Nephron (organoid): ENCODE measurements around the gene ZNF343.
"Not testable (repeated sequence)": the region's sequence is repeated elsewhere in the genome, so short reads cannot be mapped to it uniquely, and the experiment has no call there.

Experiments used
- H3K27ac Mint-ChIP-seq, 3 experiments: 2 replicates each; pipeline ENCODE4 v1.8.0; 2020; ENCODE audit warnings: mixed read lengths in 3 of 3, mild to moderate bottlenecking in 2 of 3, moderate library complexity in 1 of 3
- H3K27me3 Mint-ChIP-seq: 2 replicates; pipeline ENCODE4 v1.8.0; 2021; ENCODE audit warnings: low read depth, mild to moderate bottlenecking, moderate library complexity, mixed read lengths
- H3K36me3 Mint-ChIP-seq: 2 replicates; pipeline ENCODE4 v1.8.0; 2020; ENCODE audit warnings: low read depth, mixed read lengths
- H3K4me1 Mint-ChIP-seq: 2 replicates; pipeline ENCODE4 v1.8.0; 2020; ENCODE audit warnings: mixed read lengths
- H3K4me3 Mint-ChIP-seq, 3 experiments: 2 replicates each; pipeline ENCODE4 v1.8.0; 2020; ENCODE audit warnings: mild to moderate bottlenecking in 3 of 3, mixed read lengths in 3 of 3, moderate library complexity in 2 of 3
- H3K9me3 Mint-ChIP-seq: 2 replicates; pipeline ENCODE4 v1.8.0; 2020; ENCODE audit warnings: mixed read lengths
- TF ChIP-seq, protein P1 (sequence below), 3 experiments: fragments of 200-600 bp; sonication (generic); IDR thresholded peaks; one replicate each; pipeline ENCODE4 v1.5.0; 2021; ENCODE audit warnings: antibody characterized with exemption in 3 of 3; ENCODE audit not compliant: unreplicated experiment in 3 of 3

Gene ZNF343

DNA sequence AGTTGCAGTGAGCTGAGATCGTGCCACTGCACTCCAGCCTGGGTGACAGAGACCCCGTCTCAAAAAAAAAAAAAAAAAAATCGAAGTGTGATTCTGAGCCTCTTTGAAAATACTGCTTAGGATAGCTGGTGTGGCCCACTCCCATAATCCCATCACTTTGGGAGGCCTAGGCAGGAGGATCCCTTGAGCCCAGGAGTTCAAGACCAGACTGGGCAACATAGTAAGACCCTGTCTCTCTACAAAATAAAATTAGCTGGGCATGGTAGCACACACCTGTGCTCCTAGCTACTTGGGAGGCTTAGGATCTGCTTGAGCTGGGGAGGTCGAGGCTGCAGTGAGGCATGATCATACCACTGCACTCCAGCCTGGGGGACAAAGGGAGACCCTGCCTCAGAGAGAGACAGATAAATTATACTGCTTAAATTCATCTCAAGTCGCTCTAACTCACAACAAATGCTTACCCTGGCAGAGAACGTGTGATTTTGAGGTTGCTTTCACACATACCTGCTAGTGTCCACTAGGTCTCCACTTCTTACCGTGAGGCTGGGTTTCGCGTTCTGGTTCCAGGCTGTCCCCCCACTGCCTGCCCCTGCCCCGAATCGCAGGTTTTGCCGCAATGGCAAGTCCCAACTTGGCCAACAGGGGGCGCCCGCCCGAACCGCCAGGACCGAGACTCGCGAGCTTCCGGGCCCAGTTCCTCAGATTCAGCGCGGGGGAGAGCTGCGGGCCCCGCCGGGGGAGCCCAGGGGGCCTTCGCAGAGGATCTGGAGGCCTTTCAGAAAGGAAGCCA, 15.4 kb upstream of the ZNF343 start:
- peak overlapping the region; percentile 83 to 99 (median 95) for H3K27ac Mint-ChIP-seq
- H3K27me3 Mint-ChIP-seq: peaks cover 18% of the 10 kb centered on the region
- no peaks in the 10 kb centered on the region for H3K36me3 Mint-ChIP-seq
- TF ChIP-seq, protein P1, sequence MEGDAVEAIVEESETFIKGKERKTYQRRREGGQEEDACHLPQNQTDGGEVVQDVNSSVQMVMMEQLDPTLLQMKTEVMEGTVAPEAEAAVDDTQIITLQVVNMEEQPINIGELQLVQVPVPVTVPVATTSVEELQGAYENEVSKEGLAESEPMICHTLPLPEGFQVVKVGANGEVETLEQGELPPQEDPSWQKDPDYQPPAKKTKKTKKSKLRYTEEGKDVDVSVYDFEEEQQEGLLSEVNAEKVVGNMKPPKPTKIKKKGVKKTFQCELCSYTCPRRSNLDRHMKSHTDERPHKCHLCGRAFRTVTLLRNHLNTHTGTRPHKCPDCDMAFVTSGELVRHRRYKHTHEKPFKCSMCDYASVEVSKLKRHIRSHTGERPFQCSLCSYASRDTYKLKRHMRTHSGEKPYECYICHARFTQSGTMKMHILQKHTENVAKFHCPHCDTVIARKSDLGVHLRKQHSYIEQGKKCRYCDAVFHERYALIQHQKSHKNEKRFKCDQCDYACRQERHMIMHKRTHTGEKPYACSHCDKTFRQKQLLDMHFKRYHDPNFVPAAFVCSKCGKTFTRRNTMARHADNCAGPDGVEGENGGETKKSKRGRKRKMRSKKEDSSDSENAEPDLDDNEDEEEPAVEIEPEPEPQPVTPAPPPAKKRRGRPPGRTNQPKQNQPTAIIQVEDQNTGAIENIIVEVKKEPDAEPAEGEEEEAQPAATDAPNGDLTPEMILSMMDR (IDR thresholded peaks at IDR 0.05; ENCODE audit: unreplicated experiment in 3 of 3): peak; percentile 94 to 98 (median 96)
- H3K4me1 Mint-ChIP-seq: peaks cover 9% of the 10 kb centered on the region
- no peaks in the 10 kb centered on the region for H3K9me3 Mint-ChIP-seq
- peak overlapping the region; percentile 96 to 97 (median 96) for H3K4me3 Mint-ChIP-seq

DNA sequence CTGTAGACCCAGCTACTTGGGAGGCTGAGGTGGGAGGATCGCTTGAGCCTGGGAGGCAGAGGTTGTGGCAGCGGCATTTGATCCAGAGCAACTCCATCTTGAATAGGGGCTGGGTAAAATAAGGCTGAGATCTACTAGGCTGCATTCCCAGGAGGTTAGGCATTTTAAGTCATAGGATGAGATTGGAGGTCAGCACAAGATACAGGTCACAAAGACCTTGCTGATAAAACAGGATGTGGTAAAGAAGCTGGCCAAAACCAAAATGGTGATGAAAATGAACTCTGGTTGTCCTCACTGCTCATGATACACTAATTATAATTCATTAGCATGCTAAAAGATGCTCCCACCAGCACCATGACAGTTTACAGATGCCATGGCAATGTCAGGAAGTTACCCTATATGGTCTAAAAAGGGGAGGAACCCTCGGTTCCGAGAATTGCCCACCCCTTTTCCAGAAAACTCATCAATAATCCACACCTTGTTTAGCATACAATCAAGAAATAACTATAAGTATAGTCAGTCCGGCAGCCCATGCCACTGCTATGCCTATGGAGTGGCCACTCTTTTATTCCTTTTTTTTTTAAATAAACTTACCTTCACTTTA, 14.2 kb upstream of the ZNF343 start:
- H3K27ac Mint-ChIP-seq, H3K4me1 Mint-ChIP-seq, H3K9me3 Mint-ChIP-seq, H3K36me3 Mint-ChIP-seq: not testable (repeated sequence)
- H3K4me3 Mint-ChIP-seq: peak overlapping the region; percentile 31 to 62 (median 45)
- H3K27me3 Mint-ChIP-seq: peaks cover 21% of the 10 kb centered on the region

DNA sequence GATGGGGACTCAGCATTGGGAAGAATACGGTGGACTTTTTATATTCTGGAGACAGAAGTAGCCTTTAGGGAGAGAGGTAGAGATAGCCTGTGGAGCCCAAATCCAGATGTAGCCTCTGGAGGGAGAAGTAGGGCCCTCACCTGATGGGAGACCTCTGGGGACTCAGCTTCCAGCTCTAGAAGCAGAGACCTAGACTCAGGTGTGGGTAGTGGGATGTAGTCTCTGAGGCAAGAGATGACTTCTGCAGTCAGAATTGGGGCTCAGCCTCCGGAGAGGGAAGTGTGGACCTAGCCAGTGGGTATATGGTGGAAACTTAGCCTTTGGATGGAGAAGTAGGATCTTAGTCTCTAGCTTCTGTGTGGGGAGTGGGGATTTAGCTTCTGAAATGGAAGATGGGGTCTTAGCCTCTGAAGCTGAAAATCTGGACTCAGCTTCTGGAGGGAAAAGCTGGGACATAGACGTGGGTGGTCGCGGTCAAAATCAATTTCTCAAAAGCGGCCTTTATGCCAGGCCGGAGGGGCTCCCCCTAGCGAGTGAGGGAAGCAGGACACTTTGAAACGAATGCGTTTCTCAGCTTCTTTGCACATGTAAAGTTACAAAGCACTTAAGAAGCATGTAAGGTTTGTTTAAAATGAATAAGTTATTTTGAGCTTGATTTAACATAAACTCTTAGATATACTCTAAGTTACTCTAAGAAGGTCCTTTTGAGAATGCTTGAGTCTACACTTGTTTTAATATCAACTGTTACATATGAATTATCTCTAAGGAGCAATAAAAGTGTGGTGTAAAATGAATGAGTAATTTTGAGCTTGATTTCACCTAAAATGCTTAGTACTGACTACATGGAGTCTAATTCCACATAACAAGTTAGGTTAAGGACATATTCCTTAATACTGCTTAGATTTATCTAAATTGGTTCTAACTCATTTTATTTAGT, 12.9 kb upstream of the ZNF343 start:
- Mint-ChIP-seq H3K27ac (peak overlapping the region in 1 of 3 experiments; percentile 56), H3K9me3 (no peaks in the 10 kb centered on the region), H3K4me1 (peaks cover 9% of the 10 kb centered on the region), H3K36me3 (no peaks in the 10 kb centered on the region), H3K27me3 (peaks cover 18% of the 10 kb centered on the region), H3K4me3 (peak overlapping the region in 2 of 3 experiments; percentile 2 to 45)
- TF ChIP-seq, protein P1 (IDR thresholded peaks at IDR 0.05; ENCODE audit: unreplicated experiment in 3 of 3): peak; percentile 72 to 85 (median 76)

DNA sequence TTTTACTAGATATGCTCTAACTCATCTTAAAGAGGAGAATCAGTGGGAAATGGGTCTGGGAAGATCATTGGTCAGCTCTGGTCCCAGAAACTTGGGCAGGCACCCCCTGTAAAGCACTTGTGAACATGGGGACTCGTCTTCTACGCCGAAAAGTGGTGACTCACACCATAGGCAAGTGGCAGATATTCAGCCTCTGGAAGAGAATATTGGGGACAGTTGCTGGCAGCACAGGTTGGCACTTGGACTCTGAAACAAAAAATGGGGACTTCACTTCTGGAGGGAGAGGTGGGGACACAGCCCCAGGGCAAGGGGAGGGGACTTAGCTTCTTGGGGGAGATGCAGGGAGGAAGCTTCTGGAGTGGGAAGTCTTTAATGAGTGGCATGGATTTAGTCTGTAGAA, 11.9 kb upstream of the ZNF343 start:
- no peaks in the 10 kb centered on the region for H3K36me3 Mint-ChIP-seq
- H3K27ac Mint-ChIP-seq: no peak overlapping the region
- H3K4me3 Mint-ChIP-seq: peak overlapping the region in 1 of 3 experiments; percentile 45
- peaks cover 8% of the 10 kb centered on the region for H3K4me1 Mint-ChIP-seq
- peaks cover 14% of the 10 kb centered on the region for H3K27me3 Mint-ChIP-seq
- H3K9me3 Mint-ChIP-seq: no peaks in the 10 kb centered on the region
- TF ChIP-seq, protein P1 (IDR thresholded peaks at IDR 0.05; ENCODE audit: unreplicated experiment in 3 of 3): no peak

DNA sequence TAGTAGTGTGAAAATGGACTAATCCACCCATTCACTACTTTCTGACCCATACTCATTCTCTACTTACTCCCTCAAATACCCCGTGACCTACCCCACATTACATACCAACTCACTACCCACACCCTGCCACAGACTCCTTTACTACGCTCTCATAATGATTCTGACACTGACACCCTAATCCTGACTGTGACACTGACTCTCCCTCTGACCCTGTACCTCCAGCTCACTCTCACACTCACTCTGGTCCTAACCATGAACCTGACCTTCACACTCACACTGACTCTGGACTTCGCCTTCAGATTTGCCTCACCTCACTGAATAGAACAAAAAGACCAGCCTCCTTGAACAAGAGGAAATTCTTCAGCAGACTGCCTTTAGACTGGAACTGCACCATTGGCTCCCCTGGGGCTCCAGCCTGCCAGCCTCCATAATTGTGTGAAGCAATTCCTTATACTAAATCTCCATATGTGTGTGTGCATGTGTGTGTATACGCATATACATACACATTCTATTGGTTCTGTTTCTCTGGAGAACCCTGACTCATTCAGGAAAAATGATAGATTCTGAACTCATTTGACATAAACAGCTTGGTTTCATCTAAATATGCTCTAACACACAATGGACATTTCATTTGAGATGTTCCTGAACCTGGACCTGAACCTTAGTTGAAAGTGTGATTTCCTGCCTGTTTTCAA, 10.5 kb upstream of the ZNF343 start:
- Mint-ChIP-seq H3K27me3 (peaks cover 18% of the 10 kb centered on the region), H3K4me1 (peaks cover 3% of the 10 kb centered on the region), H3K27ac (no peak overlapping the region), H3K9me3 (no peaks in the 10 kb centered on the region), H3K36me3 (no peaks in the 10 kb centered on the region), H3K4me3 (no peak overlapping the region)
- TF ChIP-seq, protein P1 (IDR thresholded peaks at IDR 0.05; ENCODE audit: unreplicated experiment in 3 of 3): no peak
